ENCODE results near the gene RAD18. TPM values are rescaled to one million over a fixed set of nuclear protein-coding genes. Genes with fewer than 3 reads are reported as not detected.

Gene RAD18
- total RNA-seq, 1 donor from 2014 or later = 22.1 TPM

DNA sequence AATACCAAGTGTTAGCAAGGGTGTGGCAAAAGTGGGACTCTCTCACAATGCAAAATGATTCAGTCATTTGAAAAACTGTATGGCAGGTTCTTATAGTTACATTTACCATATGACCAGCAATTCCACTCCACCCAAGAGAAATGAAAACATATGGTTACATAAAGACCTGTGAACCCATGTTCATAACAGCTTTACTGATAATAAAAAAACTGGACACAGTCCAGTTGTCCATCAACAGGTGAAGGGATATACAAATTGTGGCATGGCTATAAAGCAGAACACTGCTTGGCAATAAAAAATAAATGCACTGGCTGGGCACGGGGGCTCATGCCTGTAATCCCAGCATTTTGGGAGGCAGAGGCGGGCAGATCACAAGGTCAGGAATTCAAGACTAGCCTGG is 30.8 kb downstream of the RAD18 start:
- H3K4me2 ChIP-seq = no peak overlapping the region
- no peak for DNase-seq (ENCODE audit: low spot score)
- no peak overlapping the region for H2AFZ ChIP-seq (replicated peaks)
- no peaks in the 10 kb centered on the region for H3F3A ChIP-seq (ENCODE audit: low read depth)
- no peaks in the 10 kb centered on the region for H3K4me1 Mint-ChIP-seq
- TF ChIP-seq EZH2 (IDR thresholded peaks at IDR 0.05) (no peak), EZH2phosphoT487 (IDR thresholded peaks at IDR 0.05) (no peak)
- TF ChIP-seq, protein P1, sequence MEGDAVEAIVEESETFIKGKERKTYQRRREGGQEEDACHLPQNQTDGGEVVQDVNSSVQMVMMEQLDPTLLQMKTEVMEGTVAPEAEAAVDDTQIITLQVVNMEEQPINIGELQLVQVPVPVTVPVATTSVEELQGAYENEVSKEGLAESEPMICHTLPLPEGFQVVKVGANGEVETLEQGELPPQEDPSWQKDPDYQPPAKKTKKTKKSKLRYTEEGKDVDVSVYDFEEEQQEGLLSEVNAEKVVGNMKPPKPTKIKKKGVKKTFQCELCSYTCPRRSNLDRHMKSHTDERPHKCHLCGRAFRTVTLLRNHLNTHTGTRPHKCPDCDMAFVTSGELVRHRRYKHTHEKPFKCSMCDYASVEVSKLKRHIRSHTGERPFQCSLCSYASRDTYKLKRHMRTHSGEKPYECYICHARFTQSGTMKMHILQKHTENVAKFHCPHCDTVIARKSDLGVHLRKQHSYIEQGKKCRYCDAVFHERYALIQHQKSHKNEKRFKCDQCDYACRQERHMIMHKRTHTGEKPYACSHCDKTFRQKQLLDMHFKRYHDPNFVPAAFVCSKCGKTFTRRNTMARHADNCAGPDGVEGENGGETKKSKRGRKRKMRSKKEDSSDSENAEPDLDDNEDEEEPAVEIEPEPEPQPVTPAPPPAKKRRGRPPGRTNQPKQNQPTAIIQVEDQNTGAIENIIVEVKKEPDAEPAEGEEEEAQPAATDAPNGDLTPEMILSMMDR (IDR thresholded peaks at IDR 0.05) = no peak
- H3K4me3 Mint-ChIP-seq = no peak overlapping the region
- no peaks in the 10 kb centered on the region for H3K27me3 Mint-ChIP-seq (ENCODE audit: insufficient read depth, low read depth)
- H3K9me3 ChIP-seq (ENCODE audit: low read depth) = no peaks in the 10 kb centered on the region
- H3K9me3 Mint-ChIP-seq = no peaks in the 10 kb centered on the region
- H3K4me3 ChIP-seq = no peak overlapping the region
- no peaks in the 10 kb centered on the region for H4K20me1 ChIP-seq (ENCODE audit: low read depth)
- H3K27ac Mint-ChIP-seq = no peak overlapping the region
- H3K36me3 Mint-ChIP-seq = peaks cover 4% of the 10 kb centered on the region
- H3K79me2 ChIP-seq (ENCODE audit: low read depth) = no peaks in the 10 kb centered on the region
- no peak overlapping the region for H3K9ac ChIP-seq
- H3K27me3 ChIP-seq = no peaks in the 10 kb centered on the region
- H3K4me1 ChIP-seq = no peaks in the 10 kb centered on the region
- peaks cover 4% of the 10 kb centered on the region for H3K36me3 ChIP-seq
- H3K27ac ChIP-seq = no peak overlapping the region

DNA sequence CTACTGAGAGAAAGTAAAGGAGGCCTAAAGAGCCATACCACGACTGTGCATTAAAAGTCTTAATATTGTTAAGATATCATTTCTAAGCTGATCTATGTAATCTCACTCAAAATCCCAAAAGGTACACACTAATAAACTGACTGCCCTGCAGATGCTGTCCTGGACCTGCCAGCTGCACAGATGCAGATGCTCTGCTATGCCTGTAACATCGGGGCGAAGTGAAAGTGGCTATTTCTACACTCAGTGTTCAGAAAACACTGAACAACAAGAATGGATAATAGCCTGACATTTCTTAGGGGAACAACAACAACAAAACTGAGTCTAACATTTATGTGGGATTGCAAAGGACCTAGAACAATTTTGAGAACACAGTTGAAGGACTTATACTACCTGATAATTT is 31.9 kb downstream of the RAD18 start:
- Mint-ChIP-seq H3K27me3 (ENCODE audit: insufficient read depth, low read depth) (no peaks in the 10 kb centered on the region), H3K27ac (no peak overlapping the region), H3K4me3 (no peak overlapping the region), H3K36me3 (peaks cover 4% of the 10 kb centered on the region), H3K9me3 (no peaks in the 10 kb centered on the region), H3K4me1 (no peaks in the 10 kb centered on the region)
- H3K4me3 ChIP-seq = no peak overlapping the region
- H3K9me3 ChIP-seq (ENCODE audit: low read depth) = no peaks in the 10 kb centered on the region
- H4K20me1 ChIP-seq (ENCODE audit: low read depth) = no peaks in the 10 kb centered on the region
- H3K9ac ChIP-seq = no peak overlapping the region
- H3K79me2 ChIP-seq (ENCODE audit: low read depth) = no peaks in the 10 kb centered on the region
- TF ChIP-seq EZH2phosphoT487 (IDR thresholded peaks at IDR 0.05) = no peak
- TF ChIP-seq EZH2 (IDR thresholded peaks at IDR 0.05) = no peak
- TF ChIP-seq, protein P1 (IDR thresholded peaks at IDR 0.05) = no peak
- H2AFZ ChIP-seq (replicated peaks) = no peak overlapping the region
- no peak for DNase-seq (ENCODE audit: low spot score)
- no peak overlapping the region for H3K4me2 ChIP-seq
- no peaks in the 10 kb centered on the region for H3K27me3 ChIP-seq
- H3K27ac ChIP-seq = no peak overlapping the region
- H3K4me1 ChIP-seq = no peaks in the 10 kb centered on the region
- H3K36me3 ChIP-seq = peaks cover 4% of the 10 kb centered on the region
- H3F3A ChIP-seq (ENCODE audit: low read depth) = no peaks in the 10 kb centered on the region

DNA sequence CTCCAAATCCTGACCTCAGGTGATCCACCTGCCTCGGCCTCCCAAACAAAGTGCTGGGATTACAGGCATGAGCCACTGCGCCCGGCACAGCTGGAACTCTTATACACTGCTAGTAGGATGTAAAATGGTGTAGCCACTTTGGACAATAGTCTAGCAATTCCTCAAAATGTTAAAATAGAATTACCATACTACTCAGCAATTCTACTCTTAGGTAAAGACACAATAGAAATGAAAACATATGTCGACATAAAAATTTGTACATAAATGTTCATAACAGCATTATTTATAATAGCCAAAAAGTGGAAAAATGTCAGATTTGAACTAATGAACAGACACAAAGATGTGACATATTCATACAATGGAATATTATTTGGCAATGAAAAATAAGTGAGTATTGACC is 33.4 kb downstream of the RAD18 start:
- Histone ChIP-seq H3K9ac (no peak overlapping the region), H2AFZ (replicated peaks) (no peak overlapping the region), H3K9me3 (ENCODE audit: low read depth) (no peaks in the 10 kb centered on the region), H3K4me2 (no peak overlapping the region), H3K27me3 (no peaks in the 10 kb centered on the region), H3K4me3 (no peak overlapping the region), H3K79me2 (ENCODE audit: low read depth) (no peaks in the 10 kb centered on the region), H4K20me1 (ENCODE audit: low read depth) (no peaks in the 10 kb centered on the region), H3K4me1 (no peaks in the 10 kb centered on the region), H3F3A (ENCODE audit: low read depth) (no peaks in the 10 kb centered on the region), H3K36me3 (peaks cover 4% of the 10 kb centered on the region), H3K27ac (no peak overlapping the region)
- H3K27ac Mint-ChIP-seq = no peak overlapping the region
- no peak for DNase-seq (ENCODE audit: low spot score)
- H3K4me3 Mint-ChIP-seq = no peak overlapping the region
- peaks cover 3% of the 10 kb centered on the region for H3K9me3 Mint-ChIP-seq
- no peaks in the 10 kb centered on the region for H3K4me1 Mint-ChIP-seq
- H3K27me3 Mint-ChIP-seq (ENCODE audit: insufficient read depth, low read depth) = no peaks in the 10 kb centered on the region
- no peak for TF ChIP-seq EZH2phosphoT487 (IDR thresholded peaks at IDR 0.05)
- TF ChIP-seq, protein P1 (IDR thresholded peaks at IDR 0.05) = no peak
- TF ChIP-seq EZH2 (IDR thresholded peaks at IDR 0.05) = no peak
- H3K36me3 Mint-ChIP-seq = peaks cover 4% of the 10 kb centered on the region

Data from neural progenitor cell (in vitro differentiated cells).